Liver (tissue), 9 donors: Measurements from ENCODE around the gene NXPH4. TPM values are rescaled to one million over a fixed set of nuclear protein-coding genes. Genes with fewer than 3 reads are reported as not detected.

ENCODE experiments used
- DNase-seq: peaks from one replicate; pipeline ENCODE4 v3.0.0-alpha.2; 2017; ENCODE audit warnings: low spot score
- H3K27ac ChIP-seq, 2 donors: one replicate each; pipeline ENCODE4 v1.7.0; 2013; ENCODE audit warnings: inconsistent platforms in 2 of 2, low read length in 2 of 2, control low read depth in 1 of 2, low read depth in 1 of 2, mild to moderate bottlenecking in 1 of 2
- H3K27me3 ChIP-seq, 4 donors: one replicate each; pipeline versions ENCODE4 v1.6.1 to v1.7.0; 2013; ENCODE audit warnings: low read length in 3 of 4, inconsistent platforms in 1 of 4, mild to moderate bottlenecking in 1 of 4, moderate library complexity in 1 of 4; ENCODE audit not compliant: control insufficient read depth in 4 of 4, insufficient read depth in 4 of 4
- H3K36me3 ChIP-seq, 4 donors: one replicate each; pipeline versions ENCODE4 v1.6.1 to v1.7.0; 2013; ENCODE audit warnings: low read length in 3 of 4, mild to moderate bottlenecking in 3 of 4, low read depth in 1 of 4, moderate library complexity in 1 of 4; ENCODE audit not compliant: control insufficient read depth in 4 of 4, insufficient read depth in 3 of 4
- H3K4me1 ChIP-seq, 4 donors: one replicate each; pipeline versions ENCODE4 v1.6.1 to v1.7.0; 2013; ENCODE audit warnings: low read length in 3 of 4, mild to moderate bottlenecking in 3 of 4, moderate library complexity in 1 of 4; ENCODE audit not compliant: control insufficient read depth in 4 of 4, insufficient read depth in 4 of 4
- H3K4me3 ChIP-seq, 3 donors: one replicate each; pipeline versions ENCODE4 v1.6.1 to v1.7.0; 2013; ENCODE audit warnings: low read length in 3 of 3, control low read depth in 1 of 3, low read depth in 1 of 3, mild to moderate bottlenecking in 1 of 3
- H3K9ac ChIP-seq, 2 donors: one replicate each; pipeline ENCODE4 v1.7.0; 2013; ENCODE audit warnings: low read length in 2 of 2, mild to moderate bottlenecking in 2 of 2, moderate library complexity in 2 of 2, control low read depth in 1 of 2, low read depth in 1 of 2
- H3K9me3 ChIP-seq, 4 donors: one replicate each; pipeline versions ENCODE4 v1.6.1 to v1.7.0; 2013; ENCODE audit warnings: low read length in 3 of 4; ENCODE audit not compliant: control insufficient read depth in 4 of 4
- EGR1 ChIP-seq, 2 donors: IDR thresholded peaks; 2 replicates each; pipeline ENCODE4 v1.6.1; 2016 to 2018; ENCODE audit warnings: antibody characterized with exemption in 2 of 2, low read depth in 2 of 2
- FOXA1 ChIP-seq: IDR thresholded peaks from 2 replicates; pipeline ENCODE4 v1.6.1; 2016; ENCODE audit warnings: antibody characterized with exemption
- FOXA2 ChIP-seq: IDR thresholded peaks from 2 replicates; pipeline ENCODE4 v1.6.1; 2016; ENCODE audit warnings: antibody characterized with exemption
- GABPA ChIP-seq, 2 donors: IDR thresholded peaks in 1 of 2; conservative IDR thresholded peaks in 1 of 2; 2 replicates each; pipeline ENCODE4 v1.6.1; 2016; ENCODE audit warnings: antibody characterized with exemption in 2 of 2, mild to moderate bottlenecking in 1 of 2, moderate library complexity in 1 of 2
- HNF4A ChIP-seq, 2 donors: conservative IDR thresholded peaks; 2 replicates each; pipeline ENCODE4 v1.6.1; 2016; ENCODE audit warnings: antibody characterized with exemption in 2 of 2, mild to moderate bottlenecking in 2 of 2
- HNF4G ChIP-seq: IDR thresholded peaks from 2 replicates; pipeline ENCODE4 v1.6.1; 2016; ENCODE audit warnings: antibody characterized with exemption
- JUND ChIP-seq, 2 donors: IDR thresholded peaks; 2 replicates each; pipeline ENCODE4 v1.6.1; 2016; ENCODE audit warnings: antibody characterized with exemption in 2 of 2
- MAX ChIP-seq: IDR thresholded peaks from 2 replicates; pipeline ENCODE4 v1.6.1; 2016; ENCODE audit warnings: antibody characterized with exemption
- NR2F2 ChIP-seq: IDR thresholded peaks from 2 replicates; pipeline ENCODE4 v1.6.1; 2016; ENCODE audit warnings: antibody characterized with exemption
- RXRA ChIP-seq, 2 donors: IDR thresholded peaks; 2 replicates each; pipeline ENCODE4 v1.6.1; 2017 to 2018; ENCODE audit warnings: antibody characterized with exemption in 2 of 2, mild to moderate bottlenecking in 1 of 2
- SP1 ChIP-seq: IDR thresholded peaks from 2 replicates; pipeline ENCODE4 v1.6.1; 2018; ENCODE audit warnings: antibody characterized with exemption, mild to moderate bottlenecking
- TAF1 ChIP-seq: conservative IDR thresholded peaks from 2 replicates; pipeline ENCODE4 v1.6.1; 2016; ENCODE audit warnings: antibody characterized with exemption, mild to moderate bottlenecking
- WGBS: extraction: QIAGEN DNeasy Blood & Tissue Kit; methylation state at CpG from one replicate; pipeline ENCODE4 v1.1.7; 2013; 5-methylcytosine and 5-hydroxymethylcytosine counted together
- polyA plus RNA-seq, 2 donors: library from polyadenylated mRNA; stranded (reverse) in 1 of 2; unstranded in 1 of 2; fragments of 200-250 nt in 1 of 2; fragments of >200 nt in 1 of 2; fragmentation: Nextera tagmentation in 1 of 2; extraction: Ambion mirVana in 1 of 2; gene quantifications; one replicate each; pipeline versions ENCODE4 v1.2.1 to v1.2.3, GENCODE V29; 2013 to 2015
- total RNA-seq, 2 donors: library from RNA; depleted of rRNA; stranded (reverse); fragments of >200 nt; gene quantifications; one replicate each; pipeline ENCODE4 v1.2.3, GENCODE V29; 2014
- TF ChIP-seq, protein P1 (sequence below): IDR thresholded peaks from 2 replicates; pipeline ENCODE4 v1.6.1; 2016; ENCODE audit warnings: antibody characterized with exemption
- TF ChIP-seq, protein P2 (sequence below): IDR thresholded peaks from 2 replicates; pipeline ENCODE4 v1.6.1; 2016; ENCODE audit warnings: antibody characterized with exemption, mild to moderate bottlenecking
- TF ChIP-seq, protein P3 (sequence below): IDR thresholded peaks from 2 replicates; pipeline ENCODE4 v1.6.1; 2016; ENCODE audit warnings: antibody characterized with exemption
- donor health status: healthy.
- donor health status: healthy.
- donor health status: healthy.
- donor health status: healthy.
- donor health status: healthy.

NXPH4 gene
- total and polyA plus RNA-seq, 4 donors, result 0.15 TPM; not detected in 3

- no peak for TF ChIP-seq NR2F2
- no peak for TF ChIP-seq GABPA (IDR thresholded peaks at IDR 0.05 in 1 of 2, conservative IDR thresholded peaks at IDR 0.05 in 1 of 2)
- no peak for TF ChIP-seq TAF1
- no peak for TF ChIP-seq SP1
- TF ChIP-seq HNF4G, result no peak
- no peak for TF ChIP-seq RXRA (IDR thresholded peaks at IDR 0.05)
- TF ChIP-seq HNF4A (conservative IDR thresholded peaks at IDR 0.05), result no peak
- no peak for TF ChIP-seq EGR1 (IDR thresholded peaks at IDR 0.05; ENCODE audit: low read depth in 2 of 2)
- no peak for TF ChIP-seq MAX
- TF ChIP-seq, protein P1, sequence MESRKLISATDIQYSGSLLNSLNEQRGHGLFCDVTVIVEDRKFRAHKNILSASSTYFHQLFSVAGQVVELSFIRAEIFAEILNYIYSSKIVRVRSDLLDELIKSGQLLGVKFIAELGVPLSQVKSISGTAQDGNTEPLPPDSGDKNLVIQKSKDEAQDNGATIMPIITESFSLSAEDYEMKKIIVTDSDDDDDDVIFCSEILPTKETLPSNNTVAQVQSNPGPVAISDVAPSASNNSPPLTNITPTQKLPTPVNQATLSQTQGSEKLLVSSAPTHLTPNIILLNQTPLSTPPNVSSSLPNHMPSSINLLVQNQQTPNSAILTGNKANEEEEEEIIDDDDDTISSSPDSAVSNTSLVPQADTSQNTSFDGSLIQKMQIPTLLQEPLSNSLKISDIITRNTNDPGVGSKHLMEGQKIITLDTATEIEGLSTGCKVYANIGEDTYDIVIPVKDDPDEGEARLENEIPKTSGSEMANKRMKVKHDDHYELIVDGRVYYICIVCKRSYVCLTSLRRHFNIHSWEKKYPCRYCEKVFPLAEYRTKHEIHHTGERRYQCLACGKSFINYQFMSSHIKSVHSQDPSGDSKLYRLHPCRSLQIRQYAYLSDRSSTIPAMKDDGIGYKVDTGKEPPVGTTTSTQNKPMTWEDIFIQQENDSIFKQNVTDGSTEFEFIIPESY, result no peak
- no peak for TF ChIP-seq FOXA1
- TF ChIP-seq JUND (IDR thresholded peaks at IDR 0.05), result no peak
- H3K27me3 ChIP-seq, result no peaks in the 10 kb centered on the region
- H3K4me1 ChIP-seq, result no peaks in the 10 kb centered on the region
- no peak overlapping the region for H3K9ac ChIP-seq
- DNase-seq, result no peak
- no peaks in the 10 kb centered on the region for H3K9me3 ChIP-seq
- no peak overlapping the region for H3K4me3 ChIP-seq
- WGBS, result 82% methylated on average over 22 of the region's 22 CpGs
- no peak overlapping the region for H3K27ac ChIP-seq
- peaks cover 42 to 87% (median 48%) of the 10 kb centered on the region in 4 donors for H3K36me3 ChIP-seq
These were observed 7.8 kb upstream of the NXPH4 start for GRCh38 chr12:57208631-57209282.

DNA sequence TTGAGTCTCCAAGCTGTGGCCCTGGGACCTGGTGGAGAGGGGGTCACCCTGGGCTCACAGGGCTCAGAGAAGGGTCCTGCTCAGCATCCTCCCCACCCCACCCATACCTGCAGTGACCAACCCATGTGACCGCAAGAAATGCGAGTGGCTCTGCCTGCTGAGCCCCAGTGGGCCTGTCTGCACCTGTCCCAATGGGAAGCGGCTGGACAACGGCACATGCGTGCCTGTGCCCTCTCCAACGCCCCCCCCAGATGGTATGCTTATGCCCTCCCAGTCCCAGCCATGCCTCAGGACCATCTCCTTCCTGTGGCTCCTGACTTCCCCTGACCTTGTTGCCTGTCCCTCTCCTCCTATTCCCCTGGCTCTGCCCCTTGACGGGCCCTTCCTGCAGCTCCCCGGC, 6.7 kb upstream of the NXPH4 start:
- peaks cover 35 to 75% (median 38%) of the 10 kb centered on the region in 4 donors for H3K36me3 ChIP-seq
- 90% methylated on average over 8 of the region's 8 CpGs for WGBS

DNA sequence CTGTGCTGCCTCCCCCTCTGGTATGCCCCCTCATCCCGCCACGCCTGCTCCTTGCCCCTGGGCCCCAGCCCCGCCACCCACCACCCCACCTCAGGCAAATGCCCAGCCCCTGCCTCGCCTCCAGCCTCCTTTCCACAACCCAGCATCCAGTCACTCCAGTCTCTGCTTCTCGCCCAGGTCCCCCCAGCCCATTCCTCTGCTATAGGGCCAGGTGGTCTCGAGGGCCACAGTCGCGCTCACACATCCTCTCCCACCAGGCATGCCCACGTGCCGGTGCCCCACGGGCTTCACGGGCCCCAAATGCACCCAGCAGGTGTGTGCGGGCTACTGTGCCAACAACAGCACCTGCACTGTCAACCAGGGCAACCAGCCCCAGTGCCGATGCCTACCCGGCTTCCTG, 6.1 kb upstream of the NXPH4 start:
- Histone ChIP-seq H3K4me1 (peaks cover 0 to 4% (median 0%) of the 10 kb centered on the region in 4 donors), H3K9me3 (no peaks in the 10 kb centered on the region), H3K36me3 (peaks cover 32 to 70% (median 34%) of the 10 kb centered on the region in 4 donors), H3K27me3 (no peaks in the 10 kb centered on the region), H3K4me3 (no peak overlapping the region), H3K9ac (no peak overlapping the region), H3K27ac (no peak overlapping the region)
- no peak for DNase-seq
- 95% methylated on average over 15 of the region's 15 CpGs for WGBS
- TF ChIP-seq JUND (IDR thresholded peaks at IDR 0.05) (no peak), FOXA2 (no peak), EGR1 (IDR thresholded peaks at IDR 0.05; ENCODE audit: low read depth in 2 of 2) (no peak), MAX (no peak), HNF4A (conservative IDR thresholded peaks at IDR 0.05) (no peak), SP1 (no peak), RXRA (IDR thresholded peaks at IDR 0.05) (no peak), GABPA (IDR thresholded peaks at IDR 0.05 in 1 of 2, conservative IDR thresholded peaks at IDR 0.05 in 1 of 2) (no peak), FOXA1 (no peak)
- TF ChIP-seq, protein P1, result no peak
- TF ChIP-seq, protein P2, sequence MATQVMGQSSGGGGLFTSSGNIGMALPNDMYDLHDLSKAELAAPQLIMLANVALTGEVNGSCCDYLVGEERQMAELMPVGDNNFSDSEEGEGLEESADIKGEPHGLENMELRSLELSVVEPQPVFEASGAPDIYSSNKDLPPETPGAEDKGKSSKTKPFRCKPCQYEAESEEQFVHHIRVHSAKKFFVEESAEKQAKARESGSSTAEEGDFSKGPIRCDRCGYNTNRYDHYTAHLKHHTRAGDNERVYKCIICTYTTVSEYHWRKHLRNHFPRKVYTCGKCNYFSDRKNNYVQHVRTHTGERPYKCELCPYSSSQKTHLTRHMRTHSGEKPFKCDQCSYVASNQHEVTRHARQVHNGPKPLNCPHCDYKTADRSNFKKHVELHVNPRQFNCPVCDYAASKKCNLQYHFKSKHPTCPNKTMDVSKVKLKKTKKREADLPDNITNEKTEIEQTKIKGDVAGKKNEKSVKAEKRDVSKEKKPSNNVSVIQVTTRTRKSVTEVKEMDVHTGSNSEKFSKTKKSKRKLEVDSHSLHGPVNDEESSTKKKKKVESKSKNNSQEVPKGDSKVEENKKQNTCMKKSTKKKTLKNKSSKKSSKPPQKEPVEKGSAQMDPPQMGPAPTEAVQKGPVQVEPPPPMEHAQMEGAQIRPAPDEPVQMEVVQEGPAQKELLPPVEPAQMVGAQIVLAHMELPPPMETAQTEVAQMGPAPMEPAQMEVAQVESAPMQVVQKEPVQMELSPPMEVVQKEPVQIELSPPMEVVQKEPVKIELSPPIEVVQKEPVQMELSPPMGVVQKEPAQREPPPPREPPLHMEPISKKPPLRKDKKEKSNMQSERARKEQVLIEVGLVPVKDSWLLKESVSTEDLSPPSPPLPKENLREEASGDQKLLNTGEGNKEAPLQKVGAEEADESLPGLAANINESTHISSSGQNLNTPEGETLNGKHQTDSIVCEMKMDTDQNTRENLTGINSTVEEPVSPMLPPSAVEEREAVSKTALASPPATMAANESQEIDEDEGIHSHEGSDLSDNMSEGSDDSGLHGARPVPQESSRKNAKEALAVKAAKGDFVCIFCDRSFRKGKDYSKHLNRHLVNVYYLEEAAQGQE, result no peak

More for the DNA sequence above, 6.7 kb upstream of the NXPH4 start:
- Histone ChIP-seq H3K4me3 (no peak overlapping the region), H3K27ac (no peak overlapping the region), H3K9ac (no peak overlapping the region), H3K4me1 (no peaks in the 10 kb centered on the region), H3K27me3 (no peaks in the 10 kb centered on the region), H3K9me3 (no peaks in the 10 kb centered on the region)
- TF ChIP-seq JUND (IDR thresholded peaks at IDR 0.05) (no peak), RXRA (IDR thresholded peaks at IDR 0.05) (no peak), HNF4G (no peak), MAX (no peak), FOXA1 (no peak), GABPA (IDR thresholded peaks at IDR 0.05 in 1 of 2, conservative IDR thresholded peaks at IDR 0.05 in 1 of 2) (no peak), EGR1 (IDR thresholded peaks at IDR 0.05; ENCODE audit: low read depth in 2 of 2) (no peak)
- TF ChIP-seq, protein P3, sequence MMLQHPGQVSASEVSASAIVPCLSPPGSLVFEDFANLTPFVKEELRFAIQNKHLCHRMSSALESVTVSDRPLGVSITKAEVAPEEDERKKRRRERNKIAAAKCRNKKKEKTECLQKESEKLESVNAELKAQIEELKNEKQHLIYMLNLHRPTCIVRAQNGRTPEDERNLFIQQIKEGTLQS, result no peak
- no peak for DNase-seq
